ENCODE measurements around the gene PDE2A.

- TF ChIP-seq CTCF (IDR thresholded peaks at IDR 0.05; ENCODE audit: poor library complexity) (no peak), EZH2phosphoT487 (IDR thresholded peaks at IDR 0.05; ENCODE audit: low read depth, severe bottlenecking, unreplicated experiment) (no peak), EZH2 (IDR thresholded peaks at IDR 0.05; ENCODE audit: borderline replicate concordance) (no peak)
Observed at GRCh38 chr11:72658989-72659640, 15.1 kb downstream of the PDE2A start.
